HG03342 (cell line): ENCODE data around the gene ANKRD2.
A peak's percentile ranks its signal among the peaks of the same experiment; 100 is the strongest.
"Not testable (repeated sequence)": the region's sequence is repeated elsewhere in the genome, so short reads cannot be mapped to it uniquely, and the experiment has no call there.

ENCODE experiments used
- ATAC-seq: cut with Tn5 transposase; IDR thresholded peaks from one replicate; pipeline ENCODE4 v1.9.1; 2021; ENCODE audit warnings: mild to moderate bottlenecking, moderate library complexity; ENCODE audit not compliant: unreplicated experiment

Gene ANKRD2, protein sequence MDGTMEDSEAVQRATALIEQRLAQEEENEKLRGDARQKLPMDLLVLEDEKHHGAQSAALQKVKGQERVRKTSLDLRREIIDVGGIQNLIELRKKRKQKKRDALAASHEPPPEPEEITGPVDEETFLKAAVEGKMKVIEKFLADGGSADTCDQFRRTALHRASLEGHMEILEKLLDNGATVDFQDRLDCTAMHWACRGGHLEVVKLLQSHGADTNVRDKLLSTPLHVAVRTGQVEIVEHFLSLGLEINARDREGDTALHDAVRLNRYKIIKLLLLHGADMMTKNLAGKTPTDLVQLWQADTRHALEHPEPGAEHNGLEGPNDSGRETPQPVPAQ

GRCh38 chr10:97572214-97572989 is at the start of gene ANKRD2:
Gene ANKRD2, plus strand, starts transcription at chr10:97572779. Its CDS starts 10 bp downstream, at chr10:97572789.
- peak; percentile 71 for ATAC-seq

- no peak for ATAC-seq
Measured at GRCh38 chr10:97522937-97523336, 49.6 kb upstream of the ANKRD2 start.

- no peak for ATAC-seq
Measured at GRCh38 chr10:97525086-97525485, 47.5 kb upstream of the ANKRD2 start.

DNA sequence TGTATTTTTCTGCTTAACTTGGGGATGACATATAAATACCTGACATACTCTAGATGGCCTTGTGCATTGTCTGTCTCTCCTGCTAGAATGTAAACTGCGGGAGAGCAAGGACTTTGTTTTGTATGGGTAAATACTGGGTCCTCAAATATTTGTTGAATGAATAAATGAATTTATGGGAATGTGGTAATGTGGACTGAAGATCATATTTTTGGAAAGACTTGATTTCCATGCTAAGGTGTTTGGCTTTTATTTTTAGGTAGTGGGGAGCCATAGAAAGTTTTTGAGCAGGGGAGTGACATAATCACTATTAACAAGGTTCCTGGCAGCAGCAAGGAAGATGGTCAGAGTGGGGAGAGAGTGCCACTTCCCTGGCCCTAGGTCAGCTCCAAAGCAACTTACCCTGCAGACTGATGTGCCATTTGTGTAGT is 46.9 kb upstream of the ANKRD2 start:
- no peak for ATAC-seq

DNA sequence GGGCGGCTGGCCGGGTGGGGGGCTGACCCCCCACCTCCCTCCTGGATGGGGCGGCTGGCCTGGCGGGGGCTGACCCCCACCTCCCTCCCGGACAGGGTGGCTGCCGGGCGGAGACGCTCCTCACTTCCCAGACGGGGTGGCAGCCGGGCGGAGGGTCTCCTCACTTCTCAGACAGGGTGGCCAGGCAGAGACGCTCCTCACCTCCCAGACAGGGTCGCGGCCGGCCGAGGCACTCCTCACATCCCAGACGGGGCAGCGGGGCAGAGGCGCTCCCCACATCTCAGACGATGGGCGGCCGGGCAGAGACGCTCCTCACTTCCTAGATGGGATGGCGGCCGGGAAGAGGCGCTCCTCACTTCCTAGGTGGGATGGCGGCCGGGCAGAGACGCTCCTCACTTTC is 43.7 kb upstream of the ANKRD2 start:
- not testable (repeated sequence) for ATAC-seq

GRCh38 chr10:97529685-97530465 is 42.7 kb upstream of the ANKRD2 start:
- no peak for ATAC-seq

DNA sequence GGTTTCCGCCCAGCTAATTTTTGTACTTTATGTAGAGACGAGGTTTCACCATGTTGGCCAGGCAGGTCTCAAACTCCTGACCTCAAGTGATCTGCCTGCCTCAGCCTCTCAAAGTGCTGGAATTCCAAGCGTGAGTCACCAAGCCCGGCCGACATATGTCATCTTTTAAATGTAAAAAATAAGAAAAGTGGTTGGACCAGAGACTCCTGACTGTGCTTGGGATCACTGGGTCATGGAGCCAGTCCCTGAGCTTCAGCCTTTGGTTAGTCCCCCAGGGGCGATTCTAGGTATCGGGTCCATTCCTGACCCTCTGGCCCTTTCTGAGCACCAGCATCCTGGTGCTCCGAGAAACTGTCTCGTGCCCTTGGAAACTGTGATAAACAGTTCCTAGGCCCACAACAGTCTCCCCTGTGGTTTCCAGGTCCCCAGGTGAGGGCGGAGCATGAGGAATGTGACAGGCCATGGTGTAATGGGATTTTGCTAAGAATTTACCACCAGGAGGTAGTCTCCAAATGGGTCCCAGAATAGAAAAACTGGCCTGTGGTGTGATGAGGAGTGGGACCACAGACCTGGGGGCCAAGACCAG is 41.1 kb upstream of the ANKRD2 start:
- ATAC-seq: no peak

- ATAC-seq: no peak
Measured at GRCh38 chr10:97532935-97533671, 39.5 kb upstream of the ANKRD2 start.

DNA sequence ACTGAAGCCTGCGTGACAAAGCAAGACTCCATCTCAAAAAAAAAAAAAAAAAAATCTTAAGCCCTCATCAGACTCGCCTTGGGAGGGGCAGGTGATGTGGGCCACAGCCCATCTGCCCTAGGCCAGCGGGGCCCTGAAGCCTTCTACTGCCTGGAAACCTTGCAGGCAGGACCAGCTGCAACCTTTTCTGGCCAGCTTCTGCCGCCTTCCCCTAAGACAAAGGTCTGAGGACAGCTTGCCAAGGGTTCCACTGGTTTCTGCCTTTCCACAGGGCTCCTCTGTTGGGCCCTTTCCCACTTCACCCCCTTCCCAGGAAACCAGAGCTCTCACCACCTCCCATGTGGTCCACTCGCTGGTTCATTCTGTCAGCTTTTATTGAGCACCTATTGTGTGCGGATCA is 38.7 kb upstream of the ANKRD2 start:
- ATAC-seq: no peak

DNA sequence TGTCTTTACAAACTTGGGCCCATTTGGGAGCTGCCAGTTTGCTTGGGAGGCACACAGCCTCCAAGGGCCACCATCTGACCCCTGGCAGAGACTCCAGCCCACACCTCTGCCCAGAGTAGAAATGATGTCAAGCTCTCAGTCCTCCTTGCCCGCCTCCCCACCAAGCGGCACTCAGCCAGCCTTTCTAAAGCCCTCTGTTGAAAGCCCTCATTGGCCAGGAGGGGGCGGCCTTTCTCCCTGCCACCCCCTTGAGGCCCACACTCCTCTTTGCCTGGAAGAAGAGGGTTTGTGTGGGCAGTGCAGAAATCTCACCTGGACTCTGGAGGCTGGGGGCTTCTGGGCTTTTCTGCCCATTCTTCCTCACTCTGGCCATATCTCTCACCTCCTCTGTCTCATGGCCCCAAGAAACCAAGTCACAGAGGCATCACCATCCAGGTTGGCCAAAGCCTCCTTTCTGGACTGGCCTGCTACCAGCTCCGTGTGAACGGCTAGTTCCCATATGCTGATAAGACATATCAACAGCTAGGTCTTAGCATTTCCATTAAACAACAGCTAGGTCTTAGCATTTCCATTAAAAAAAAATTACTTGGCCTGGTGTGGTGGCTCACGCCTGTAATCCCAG is 37.7 kb upstream of the ANKRD2 start:
- ATAC-seq: no peak

DNA sequence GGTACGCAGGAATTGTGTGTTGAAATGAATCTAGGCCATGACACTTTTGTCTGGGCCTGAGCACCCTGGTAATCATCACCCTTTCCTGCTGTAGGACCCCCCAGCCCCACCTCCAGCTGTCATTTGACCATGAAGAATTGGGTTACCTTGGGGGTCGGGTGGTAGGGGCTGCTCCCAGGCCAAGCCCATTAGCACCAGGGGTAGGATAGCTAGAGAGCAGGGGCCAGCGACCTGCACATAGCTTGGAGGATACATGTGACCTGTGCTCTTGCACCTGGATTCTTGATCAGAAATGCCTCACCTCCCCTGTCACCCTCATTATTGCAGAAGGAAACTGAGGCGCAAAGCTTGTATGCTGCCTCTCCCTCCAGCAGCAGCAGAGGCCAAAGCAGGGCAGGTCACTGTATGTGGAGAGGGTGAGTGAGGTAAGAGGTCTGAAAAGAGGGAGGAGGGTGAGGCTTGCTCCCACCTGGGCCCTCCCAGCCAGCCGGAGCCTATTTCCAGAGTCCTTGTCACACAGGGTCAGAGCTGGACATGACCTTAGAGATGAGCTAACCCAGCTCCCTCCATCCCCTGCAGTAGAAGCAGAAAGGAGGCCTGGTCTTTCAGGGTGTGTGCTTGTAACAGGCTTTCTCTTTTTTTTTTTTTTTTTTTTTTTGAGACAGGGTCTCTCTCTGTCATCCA is 35.3 kb upstream of the ANKRD2 start:
- ATAC-seq: no peak

- no peak for ATAC-seq
Measured at GRCh38 chr10:97538411-97538810, 34.2 kb upstream of the ANKRD2 start.

- no peak for ATAC-seq
Measured at GRCh38 chr10:97538839-97539238, 33.7 kb upstream of the ANKRD2 start.

DNA sequence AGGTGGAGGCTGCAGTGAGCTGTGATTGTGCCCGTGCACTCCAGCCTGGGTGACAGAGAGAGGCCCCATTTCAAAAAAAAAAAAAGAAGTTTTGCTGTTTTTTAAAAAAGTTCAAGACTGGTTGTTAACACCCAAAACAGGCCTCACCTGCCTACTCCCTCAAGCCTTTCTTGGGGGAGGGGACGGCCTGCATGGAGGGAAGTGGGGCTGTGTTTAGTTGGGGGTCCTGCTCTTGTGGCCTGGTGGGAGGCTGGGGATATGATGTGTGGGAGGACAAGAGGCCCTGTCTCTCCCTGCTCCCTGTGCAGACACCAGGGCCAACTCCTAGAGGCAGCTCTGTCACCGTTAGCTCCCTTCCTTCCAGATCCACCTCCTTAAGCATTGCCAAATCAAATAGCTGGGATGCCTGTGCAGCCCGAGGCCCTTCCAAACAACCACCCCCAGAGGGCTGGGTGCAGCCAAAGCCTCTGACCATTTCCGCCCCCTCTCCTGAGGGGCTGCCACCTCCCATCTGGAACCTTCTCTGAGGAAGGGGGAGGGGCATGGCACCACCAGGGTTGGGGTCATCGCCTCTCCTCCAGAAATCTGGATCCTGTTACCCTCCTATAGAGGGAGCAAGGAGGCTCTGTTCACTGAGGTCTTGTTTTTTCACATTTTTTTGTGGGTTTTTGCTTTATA is 32.9 kb upstream of the ANKRD2 start:
- ATAC-seq: no peak

DNA sequence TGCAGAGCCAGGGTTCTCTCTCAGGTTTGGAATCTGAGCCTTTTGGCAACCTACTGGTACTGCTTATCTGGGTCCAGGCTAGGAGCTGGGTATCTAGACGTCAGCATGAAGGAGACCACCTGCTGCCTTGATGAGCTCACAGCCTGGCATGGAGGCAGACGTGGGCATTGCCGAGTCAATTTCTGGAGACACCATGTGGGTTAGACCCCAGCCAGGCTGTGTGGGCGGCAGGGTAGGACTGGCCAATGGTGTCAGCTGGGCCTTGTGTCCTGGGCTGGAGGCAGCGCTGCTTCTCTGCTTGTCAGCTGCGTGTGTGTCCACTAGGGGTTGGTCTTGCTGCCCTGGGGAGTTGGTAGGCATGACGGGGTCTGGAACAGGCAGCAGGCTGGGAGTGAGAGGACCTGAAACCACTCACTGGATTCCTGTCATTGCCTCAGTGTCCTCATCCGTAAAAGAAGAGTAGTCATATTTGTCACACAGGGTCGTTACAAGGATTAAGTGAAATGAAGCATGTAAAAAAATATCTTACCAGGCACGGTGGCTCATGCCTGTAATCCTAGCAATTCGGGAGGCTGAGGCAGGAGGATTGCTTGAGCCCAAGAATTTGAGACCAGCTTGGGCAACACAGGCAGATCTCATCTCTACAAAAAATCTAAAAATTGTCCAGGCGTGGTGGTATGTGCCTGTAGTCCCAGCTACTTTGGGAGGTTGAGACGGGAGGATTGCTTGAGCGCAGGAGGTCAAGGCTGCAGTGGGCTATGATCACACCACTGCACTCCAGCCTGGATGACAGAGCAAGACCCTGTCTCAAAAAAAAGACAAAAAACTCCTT is 31.7 kb upstream of the ANKRD2 start:
- ATAC-seq: no peak

DNA sequence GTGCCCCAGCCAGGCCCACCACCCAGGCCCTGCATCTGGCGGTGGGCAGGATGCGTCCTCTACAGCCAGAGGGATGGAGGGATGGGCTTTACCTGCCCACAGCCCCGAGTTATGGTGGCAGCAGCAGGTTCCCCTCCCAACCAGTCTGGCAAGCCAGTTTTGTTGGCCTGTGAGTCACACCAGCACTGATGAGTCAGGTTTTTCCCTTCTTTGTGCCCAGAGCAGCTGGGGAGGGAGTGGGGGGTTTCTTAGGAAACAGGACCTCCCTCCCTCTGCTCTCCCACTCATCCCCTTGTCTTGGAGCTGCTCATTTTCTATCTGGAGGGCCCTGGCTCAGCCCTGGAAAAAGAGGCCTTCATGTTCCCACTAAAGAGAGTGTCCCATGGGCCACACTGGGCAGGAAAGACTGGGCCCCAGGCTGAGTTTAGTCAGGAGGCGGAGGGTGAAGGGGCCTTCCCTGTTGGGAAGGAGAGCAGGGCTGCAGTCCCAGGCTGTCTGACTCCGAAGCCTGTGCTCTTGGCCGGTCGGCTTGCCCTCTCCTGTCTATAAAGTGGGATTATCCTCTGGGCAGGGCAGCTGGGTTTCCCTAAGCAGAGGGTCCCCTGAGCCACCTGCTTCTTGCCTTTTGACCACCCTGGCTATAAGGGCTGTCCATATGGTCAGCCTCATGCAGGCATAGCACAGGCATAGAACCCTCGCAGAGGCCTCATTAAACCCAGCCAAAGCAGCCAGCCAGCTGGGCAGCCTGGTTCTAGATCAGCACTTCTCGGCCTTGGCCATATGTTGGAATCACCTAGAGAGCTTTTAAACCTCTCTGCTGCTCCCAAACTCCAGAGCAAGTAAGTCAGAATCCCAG is 30.2 kb upstream of the ANKRD2 start:
- no peak for ATAC-seq

DNA sequence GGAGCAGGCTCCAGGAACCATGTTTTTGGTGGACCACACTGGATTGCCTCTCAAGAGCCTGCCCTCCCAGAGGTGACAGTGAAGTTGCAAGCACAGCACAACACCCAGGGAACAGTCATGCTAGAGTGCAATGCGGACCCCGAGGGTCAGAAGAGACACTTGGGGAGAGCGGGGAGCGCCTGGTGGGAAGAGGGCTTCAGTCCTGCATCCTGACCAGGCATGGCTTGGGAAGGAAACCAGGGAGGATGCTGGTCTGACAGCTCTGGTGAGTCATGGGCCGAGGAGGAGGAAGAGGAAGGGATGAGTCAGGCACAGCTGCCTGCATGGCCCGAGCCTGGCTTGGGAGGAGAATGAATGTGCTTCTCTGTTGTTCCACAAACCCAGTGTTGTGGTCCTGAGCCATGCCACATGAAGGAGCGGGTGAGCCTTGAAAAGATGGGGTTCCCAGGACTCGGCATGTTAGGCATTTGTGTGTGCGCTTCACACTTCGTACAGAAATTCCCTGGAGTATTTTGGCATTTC is 29.5 kb upstream of the ANKRD2 start:
- no peak for ATAC-seq
